Parathyroid adenoma (tissue), 2 donors: ENCODE results near the gene KDM3B.

Experiments used
- H2AFZ ChIP-seq: fragments of 300-600 bp; sonication (generic); one replicate; pipeline ENCODE4 v1.7.0; 2017; ENCODE audit warnings: antibody characterized with exemption, mild to moderate bottlenecking
- H3K27ac ChIP-seq: fragments of 300-600 bp; sonication (generic); one replicate; pipeline ENCODE4 v1.7.0; 2017
- H3K27me3 ChIP-seq: fragments of 300-600 bp; sonication (generic); one replicate; pipeline ENCODE4 v1.7.0; 2017; ENCODE audit warnings: low read length; ENCODE audit not compliant: control insufficient read depth, insufficient read depth
- H3K36me3 ChIP-seq: fragments of 300-600 bp; sonication (generic); one replicate; pipeline ENCODE4 v1.7.0; 2017; ENCODE audit warnings: low read length; ENCODE audit not compliant: control insufficient read depth, insufficient read depth
- H3K4me1 ChIP-seq: fragments of 300-600 bp; sonication (generic); one replicate; pipeline ENCODE4 v1.7.0; 2017; ENCODE audit warnings: control low read depth
- H3K4me2 ChIP-seq: fragments of 300-600 bp; sonication (generic); one replicate; pipeline ENCODE4 v1.7.0; 2017; ENCODE audit warnings: low read length
- H3K4me3 ChIP-seq: fragments of 300-600 bp; sonication (generic); one replicate; pipeline ENCODE4 v1.7.0; 2017; ENCODE audit warnings: low read depth, low read length
- H3K79me2 ChIP-seq: fragments of 300-600 bp; sonication (generic); one replicate; pipeline ENCODE4 v1.7.0; 2017; ENCODE audit warnings: control low read depth
- H3K9ac ChIP-seq: fragments of 300-600 bp; sonication (generic); one replicate; pipeline ENCODE4 v1.7.0; 2017; ENCODE audit warnings: mild to moderate bottlenecking
- H3K9me3 ChIP-seq: fragments of 300-600 bp; sonication (generic); one replicate; pipeline ENCODE4 v1.7.0; 2017; ENCODE audit warnings: low read length; ENCODE audit not compliant: control insufficient read depth
- TF ChIP-seq, protein P1 (sequence below): fragments of 300-600 bp; sonication (generic); IDR thresholded peaks from one replicate; pipeline ENCODE4 v1.7.0; 2017; ENCODE audit warnings: antibody characterized with exemption, mild to moderate bottlenecking
- donor health status: primary hyperparathyroidism.

Gene KDM3B

DNA sequence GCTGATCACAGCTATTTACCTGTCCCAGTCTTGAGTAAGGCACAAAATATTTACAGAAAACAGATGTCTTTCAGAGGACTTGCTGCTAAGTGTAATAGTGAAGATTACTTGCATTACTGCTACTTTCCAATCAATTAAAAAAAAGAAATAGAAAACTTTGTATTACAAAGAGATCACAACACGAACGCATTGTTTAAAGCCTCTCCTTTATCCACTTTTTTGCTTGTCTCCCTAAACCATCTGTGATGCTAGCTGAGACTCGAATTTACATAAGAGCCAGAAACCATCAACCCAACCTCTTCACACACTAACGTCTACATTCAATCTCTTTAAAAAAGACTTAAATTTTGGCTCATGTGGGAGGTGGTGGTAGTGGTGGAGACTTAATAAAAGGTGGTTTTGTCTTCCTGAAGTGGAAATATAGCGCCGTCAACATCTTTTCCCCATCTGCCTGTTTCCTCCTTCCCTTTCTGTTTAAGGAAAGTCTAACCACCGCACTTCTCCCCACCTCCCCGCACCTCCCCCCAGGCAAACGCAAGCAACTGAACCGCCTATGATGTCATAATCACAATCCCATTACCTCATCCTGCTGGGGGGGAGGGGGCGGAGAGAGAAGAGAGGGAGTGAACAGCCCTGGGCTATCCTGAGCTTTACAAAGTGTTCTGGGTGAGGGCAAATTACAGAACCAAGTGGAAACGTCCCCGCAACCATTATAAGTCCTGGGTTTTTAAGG, 15.4 kb upstream of the KDM3B start:
- Histone ChIP-seq H3K4me3 (peak overlapping the region; percentile 90), H3K4me1 (peaks cover 8% of the 10 kb centered on the region), H3K36me3 (no peaks in the 10 kb centered on the region), H3K4me2 (peak overlapping the region; percentile 100), H3K27me3 (no peaks in the 10 kb centered on the region), H3K9me3 (no peaks in the 10 kb centered on the region), H3K79me2 (no peaks in the 10 kb centered on the region), H2AFZ (peak overlapping the region; percentile 96), H3K27ac (peak overlapping the region; percentile 92), H3K9ac (peak overlapping the region; percentile 70)
- TF ChIP-seq, protein P1, sequence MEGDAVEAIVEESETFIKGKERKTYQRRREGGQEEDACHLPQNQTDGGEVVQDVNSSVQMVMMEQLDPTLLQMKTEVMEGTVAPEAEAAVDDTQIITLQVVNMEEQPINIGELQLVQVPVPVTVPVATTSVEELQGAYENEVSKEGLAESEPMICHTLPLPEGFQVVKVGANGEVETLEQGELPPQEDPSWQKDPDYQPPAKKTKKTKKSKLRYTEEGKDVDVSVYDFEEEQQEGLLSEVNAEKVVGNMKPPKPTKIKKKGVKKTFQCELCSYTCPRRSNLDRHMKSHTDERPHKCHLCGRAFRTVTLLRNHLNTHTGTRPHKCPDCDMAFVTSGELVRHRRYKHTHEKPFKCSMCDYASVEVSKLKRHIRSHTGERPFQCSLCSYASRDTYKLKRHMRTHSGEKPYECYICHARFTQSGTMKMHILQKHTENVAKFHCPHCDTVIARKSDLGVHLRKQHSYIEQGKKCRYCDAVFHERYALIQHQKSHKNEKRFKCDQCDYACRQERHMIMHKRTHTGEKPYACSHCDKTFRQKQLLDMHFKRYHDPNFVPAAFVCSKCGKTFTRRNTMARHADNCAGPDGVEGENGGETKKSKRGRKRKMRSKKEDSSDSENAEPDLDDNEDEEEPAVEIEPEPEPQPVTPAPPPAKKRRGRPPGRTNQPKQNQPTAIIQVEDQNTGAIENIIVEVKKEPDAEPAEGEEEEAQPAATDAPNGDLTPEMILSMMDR: no peak

DNA sequence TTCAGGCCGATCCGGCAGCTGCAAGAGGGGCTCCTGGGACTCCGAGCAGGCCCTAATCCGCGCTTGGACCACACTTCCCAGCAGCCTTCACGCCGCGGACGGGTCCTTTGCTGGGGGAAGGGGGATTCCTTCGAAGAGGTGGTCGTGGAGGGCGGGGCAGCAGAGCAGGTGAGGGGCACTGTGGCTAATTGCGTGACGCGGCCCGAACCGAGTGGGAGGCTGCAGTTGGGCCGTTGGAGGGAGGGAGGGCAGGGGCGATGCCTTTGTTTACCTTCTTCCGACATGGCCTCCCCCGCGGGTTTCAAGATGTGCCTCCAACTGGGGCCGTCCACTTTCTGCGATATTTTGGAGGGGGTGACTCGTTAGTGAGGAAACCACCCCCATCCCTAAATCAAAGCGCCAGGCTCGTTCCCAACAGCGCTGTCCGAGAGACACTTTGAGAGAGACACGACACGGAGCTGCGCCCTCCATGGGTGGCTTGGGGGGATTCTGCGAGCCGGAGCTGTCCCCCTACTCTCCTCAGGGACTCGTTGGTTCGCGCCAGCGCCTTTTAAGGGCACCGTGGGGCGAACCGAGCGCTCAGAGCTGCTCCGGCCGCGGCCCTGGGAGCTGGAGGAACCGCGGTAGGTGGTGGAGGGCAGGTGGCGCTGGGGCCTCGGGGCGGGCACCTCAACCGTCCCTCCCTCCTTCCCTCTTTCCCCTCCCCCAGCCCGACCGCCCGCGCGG, 14.6 kb upstream of the KDM3B start, which contains the start of gene FAM53C:
FAM53C (plus strand) TSS at position 582 of the 726 bp plus-strand sequence. CDS start 3,070 bp downstream, outside the sequence.
- TF ChIP-seq, protein P1: no peak
- H2AFZ ChIP-seq: peak within 1 kb of the TSS; percentile 96
- H3K79me2 ChIP-seq: no peaks in the 10 kb centered on the region
- peak within 1 kb of the TSS; percentile 90 for H3K4me3 ChIP-seq
- peak within 1 kb of the TSS; percentile 92 for H3K27ac ChIP-seq
- no peaks in the 10 kb centered on the region for H3K36me3 ChIP-seq
- peak within 1 kb of the TSS; percentile 70 for H3K9ac ChIP-seq
- H3K4me1 ChIP-seq: peaks cover 8% of the 10 kb centered on the region
- peak within 1 kb of the TSS; percentile 100 for H3K4me2 ChIP-seq
- no peaks in the 10 kb centered on the region for H3K9me3 ChIP-seq
- no peaks in the 10 kb centered on the region for H3K27me3 ChIP-seq

DNA sequence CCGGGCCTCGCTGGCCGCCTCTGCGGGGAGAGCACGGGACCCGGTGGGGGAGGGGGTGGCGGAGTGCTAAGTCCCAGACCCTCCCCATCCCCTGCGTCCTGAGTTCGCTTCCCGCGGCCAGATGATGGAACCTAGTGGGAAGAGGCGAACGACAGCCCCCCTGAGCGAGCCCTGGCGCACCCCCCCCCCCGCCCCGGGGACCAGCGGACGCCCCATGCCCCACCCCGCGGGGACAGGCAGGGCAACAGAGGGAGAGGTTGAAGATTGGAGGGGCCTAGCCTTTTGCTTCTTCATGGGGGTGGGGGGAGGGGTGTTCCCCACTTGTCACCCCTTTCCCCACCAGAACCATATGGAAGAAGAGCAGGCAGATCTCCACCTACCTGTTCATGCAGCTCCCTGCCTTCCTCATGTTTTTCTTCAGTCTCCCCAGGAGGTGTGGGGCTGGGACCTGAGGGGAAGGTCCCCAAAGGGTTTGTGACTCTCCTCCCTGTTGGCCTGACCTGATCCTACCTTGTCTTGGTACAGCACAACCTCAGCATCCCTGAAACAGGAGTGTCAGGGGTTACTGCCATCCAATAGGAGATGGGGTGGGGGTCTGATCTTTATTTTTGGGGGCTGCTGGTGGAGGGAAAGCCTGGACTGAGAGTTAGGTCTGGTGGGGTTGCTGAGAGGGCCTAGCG, 13.9 kb upstream of the KDM3B start:
- Histone ChIP-seq H3K4me1 (peaks cover 8% of the 10 kb centered on the region), H3K4me2 (peak overlapping the region; percentile 100), H3K36me3 (no peaks in the 10 kb centered on the region), H2AFZ (peak overlapping the region; percentile 96), H3K27me3 (no peaks in the 10 kb centered on the region), H3K79me2 (no peaks in the 10 kb centered on the region), H3K9me3 (no peaks in the 10 kb centered on the region), H3K9ac (peak overlapping the region; percentile 70), H3K4me3 (peak overlapping the region; percentile 90), H3K27ac (peak overlapping the region; percentile 92)
- TF ChIP-seq, protein P1: no peak

DNA sequence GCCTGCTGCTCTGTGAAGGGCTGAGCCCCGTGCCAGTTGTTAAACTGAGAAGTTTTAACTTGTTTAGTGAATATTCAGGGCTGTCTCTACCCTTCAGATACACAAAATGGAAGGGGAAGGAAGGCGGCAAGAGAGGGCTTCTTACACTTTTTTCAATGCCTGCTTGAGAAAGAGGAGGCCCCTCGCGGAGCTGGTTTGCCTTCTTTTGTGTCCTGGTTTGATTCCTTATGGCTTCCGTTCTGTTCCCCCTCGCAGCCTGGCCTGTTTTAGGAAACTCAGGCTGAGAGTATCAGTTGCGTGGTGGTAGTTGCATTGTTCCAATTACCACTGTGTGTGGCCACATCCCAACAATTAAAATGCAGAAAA, 13.4 kb upstream of the KDM3B start:
- Histone ChIP-seq H3K79me2 (no peaks in the 10 kb centered on the region), H3K4me1 (peaks cover 8% of the 10 kb centered on the region), H3K36me3 (no peaks in the 10 kb centered on the region), H3K27me3 (no peaks in the 10 kb centered on the region), H3K4me3 (peak overlapping the region; percentile 90), H3K27ac (peak overlapping the region; percentile 92), H3K9ac (peak overlapping the region; percentile 70), H2AFZ (peak overlapping the region; percentile 96), H3K4me2 (peak overlapping the region; percentile 100), H3K9me3 (no peaks in the 10 kb centered on the region)
- TF ChIP-seq, protein P1: no peak
